CD4-positive, alpha-beta T cell treated with Interleukin-21 for 1 hour (primary cell): Measurements from ENCODE around the gene INA.

Experiments
- DNase-seq: peaks from one replicate; pipeline ENCODE4 v3.0.0-alpha.2; 2020

Gene INA

GRCh38 chr10:103276251-103276895 is 565 bp upstream of the INA start:
- no peak for DNase-seq

- DNase-seq: no peak
These were observed 987 bp downstream of the INA start for GRCh38 chr10:103277713-103278536.

GRCh38 chr10:103278537-103278823 is 1.5 kb downstream of the INA start:
- DNase-seq: no peak

GRCh38 chr10:103278862-103279298 is 1.9 kb downstream of the INA start:
- no peak for DNase-seq

GRCh38 chr10:103280031-103280430 is 3.1 kb downstream of the INA start:
- DNase-seq: no peak

- no peak for DNase-seq
These were observed 3.6 kb downstream of the INA start for GRCh38 chr10:103280506-103280905.

- no peak for DNase-seq
These were observed 4.8 kb downstream of the INA start for GRCh38 chr10:103281753-103282152.

- no peak for DNase-seq
These were observed 6.0 kb downstream of the INA start for GRCh38 chr10:103282961-103283360.

- DNase-seq: peak; percentile 8
These were observed 7.2 kb downstream of the INA start for GRCh38 chr10:103284170-103284569.

GRCh38 chr10:103287992-103288391 is 11.1 kb downstream of the INA start:
- no peak for DNase-seq

- no peak for DNase-seq
These were observed 14.7 kb downstream of the INA start for GRCh38 chr10:103291588-103291987.

- DNase-seq: no peak
These were observed 18.6 kb downstream of the INA start for GRCh38 chr10:103295374-103296015.

GRCh38 chr10:103307594-103307993 is 30.7 kb downstream of the INA start:
- DNase-seq: no peak

- DNase-seq: no peak
These were observed 33.3 kb downstream of the INA start for GRCh38 chr10:103310197-103310596.

- DNase-seq: no peak
These were observed 39.1 kb downstream of the INA start for GRCh38 chr10:103316087-103316486.

- DNase-seq: no peak
These were observed 51.0 kb downstream of the INA start for GRCh38 chr10:103327906-103328305.

GRCh38 chr10:103333934-103334520 is 57.1 kb downstream of the INA start:
- DNase-seq: peak; percentile 27

- no peak for DNase-seq
These were observed 57.6 kb downstream of the INA start for GRCh38 chr10:103334567-103334966.

- no peak for DNase-seq
These were observed 59.4 kb downstream of the INA start for GRCh38 chr10:103336370-103336769.
